Lower leg skin (tissue), 4 donors: ENCODE results near the gene SLC2A4. TPM values are rescaled to one million over a fixed set of nuclear protein-coding genes. Genes with fewer than 3 reads are reported as not detected.

Experiments
- DNase-seq, 2 donors: peaks; one replicate each; pipeline ENCODE4 v3.0.0-alpha.2; 2019; ENCODE audit warnings: low spot score in 2 of 2
- H3K4me3 ChIP-seq: fragments of 200-600 bp; sonication (generic); 2 replicates; pipeline ENCODE4 v1.5.1; 2017; ENCODE audit warnings: mild to moderate bottlenecking, low read depth; ENCODE audit not compliant: poor library complexity, severe bottlenecking
- POLR2A ChIP-seq, 2 donors: fragments of 450-650 bp; IDR thresholded peaks; one replicate each; pipeline ENCODE4 v1.6.1; 2016 to 2017; ENCODE audit warnings: antibody characterized with exemption in 2 of 2, mild to moderate bottlenecking in 1 of 2, moderate library complexity in 1 of 2
- WGBS, 2 donors: methylation state at CpG; one replicate each; pipeline ENCODE4 v1.1.5; 2018; 5-methylcytosine and 5-hydroxymethylcytosine counted together
- intact Hi-C: fragments of 100-400 bp; cut with DNase I; formaldehyde crosslinking; loops from one replicate; pipeline ENCODE4 v1.15.0; 2023; ENCODE audit warnings: low total_unique reads
- total RNA-seq, 4 donors: library from RNA; depleted of rRNA; stranded (reverse); fragments of >200 nt; gene quantifications; one replicate each; pipeline ENCODE4 v1.1.0, GENCODE V29; 2016
- TF ChIP-seq, protein P1 (sequence below), 3 donors: fragments of 450-650 bp; IDR thresholded peaks; one replicate each; pipeline ENCODE4 v1.5.1; 2016; ENCODE audit warnings: antibody characterized with exemption in 3 of 3, mild to moderate bottlenecking in 3 of 3, moderate library complexity in 2 of 3

SLC2A4 gene
- total RNA-seq, 4 donors from 2014 or later: 4.3 to 13.6 (median 8.4) TPM

DNA sequence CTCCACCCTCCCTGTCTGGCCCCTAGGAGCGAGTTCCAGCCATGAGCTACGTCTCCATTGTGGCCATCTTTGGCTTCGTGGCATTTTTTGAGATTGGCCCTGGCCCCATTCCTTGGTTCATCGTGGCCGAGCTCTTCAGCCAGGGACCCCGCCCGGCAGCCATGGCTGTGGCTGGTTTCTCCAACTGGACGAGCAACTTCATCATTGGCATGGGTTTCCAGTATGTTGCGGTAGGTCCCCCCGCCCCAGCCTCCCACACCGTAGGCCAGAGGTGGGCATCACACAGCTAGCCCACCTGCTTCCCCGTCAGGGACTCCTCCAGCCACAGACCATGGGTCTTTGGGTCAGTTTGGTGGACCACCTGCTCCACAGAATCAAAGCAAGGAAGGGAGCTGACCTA, 4.2 kb downstream of the SLC2A4 start:
- TF ChIP-seq, protein P1, sequence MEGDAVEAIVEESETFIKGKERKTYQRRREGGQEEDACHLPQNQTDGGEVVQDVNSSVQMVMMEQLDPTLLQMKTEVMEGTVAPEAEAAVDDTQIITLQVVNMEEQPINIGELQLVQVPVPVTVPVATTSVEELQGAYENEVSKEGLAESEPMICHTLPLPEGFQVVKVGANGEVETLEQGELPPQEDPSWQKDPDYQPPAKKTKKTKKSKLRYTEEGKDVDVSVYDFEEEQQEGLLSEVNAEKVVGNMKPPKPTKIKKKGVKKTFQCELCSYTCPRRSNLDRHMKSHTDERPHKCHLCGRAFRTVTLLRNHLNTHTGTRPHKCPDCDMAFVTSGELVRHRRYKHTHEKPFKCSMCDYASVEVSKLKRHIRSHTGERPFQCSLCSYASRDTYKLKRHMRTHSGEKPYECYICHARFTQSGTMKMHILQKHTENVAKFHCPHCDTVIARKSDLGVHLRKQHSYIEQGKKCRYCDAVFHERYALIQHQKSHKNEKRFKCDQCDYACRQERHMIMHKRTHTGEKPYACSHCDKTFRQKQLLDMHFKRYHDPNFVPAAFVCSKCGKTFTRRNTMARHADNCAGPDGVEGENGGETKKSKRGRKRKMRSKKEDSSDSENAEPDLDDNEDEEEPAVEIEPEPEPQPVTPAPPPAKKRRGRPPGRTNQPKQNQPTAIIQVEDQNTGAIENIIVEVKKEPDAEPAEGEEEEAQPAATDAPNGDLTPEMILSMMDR (IDR thresholded peaks at IDR 0.05): no peak
- no peak for TF ChIP-seq POLR2A (IDR thresholded peaks at IDR 0.05)
- no peak for DNase-seq
- 86 to 89% methylated on average over 12 of the region's 12 CpGs for WGBS, 2 donors
- no peak overlapping the region for H3K4me3 ChIP-seq
- intact Hi-C loops: no loop called here

DNA sequence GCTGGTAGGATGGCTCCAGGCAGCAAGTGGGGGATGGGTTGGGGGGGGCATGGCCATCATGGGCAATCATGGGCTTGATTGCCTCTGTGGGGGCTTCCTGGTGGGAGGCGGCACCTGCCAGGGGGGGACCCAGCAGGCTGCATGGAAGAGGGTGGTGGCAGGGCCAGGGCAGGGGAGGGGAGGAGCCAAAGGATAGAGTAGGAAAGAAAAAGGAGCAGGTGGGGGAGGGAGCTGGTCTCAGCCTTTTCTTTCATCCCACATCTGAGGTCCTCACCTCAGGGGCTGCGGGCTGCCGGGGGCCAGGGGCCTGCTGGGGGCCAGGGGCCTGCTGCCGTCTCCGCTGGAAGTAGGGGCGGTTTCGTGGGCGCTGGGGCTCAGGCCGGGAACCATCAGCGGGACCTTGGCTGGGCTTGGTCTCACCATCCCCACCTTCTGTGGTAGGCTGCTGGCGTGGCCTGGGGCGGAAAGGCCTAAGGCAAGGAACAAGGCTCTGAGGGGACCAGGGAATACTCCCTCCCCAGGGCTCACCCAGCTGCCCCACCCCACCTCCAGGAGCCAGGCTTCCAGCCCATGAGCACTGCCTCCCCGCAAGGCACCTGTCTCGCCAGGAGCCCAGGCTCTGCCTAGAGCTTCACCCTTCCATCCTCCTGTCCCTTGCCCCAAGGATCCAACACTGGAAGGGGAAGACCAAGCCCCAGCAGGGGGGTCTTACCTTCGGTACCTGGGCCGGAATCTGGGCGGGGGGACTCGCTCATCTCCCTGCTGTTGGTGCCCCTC, 7.9 kb downstream of the SLC2A4 start:
- 73 to 84% methylated on average over 14 to 16 of the region's 18 CpGs for WGBS, 2 donors
- DNase-seq: no peak

DNA sequence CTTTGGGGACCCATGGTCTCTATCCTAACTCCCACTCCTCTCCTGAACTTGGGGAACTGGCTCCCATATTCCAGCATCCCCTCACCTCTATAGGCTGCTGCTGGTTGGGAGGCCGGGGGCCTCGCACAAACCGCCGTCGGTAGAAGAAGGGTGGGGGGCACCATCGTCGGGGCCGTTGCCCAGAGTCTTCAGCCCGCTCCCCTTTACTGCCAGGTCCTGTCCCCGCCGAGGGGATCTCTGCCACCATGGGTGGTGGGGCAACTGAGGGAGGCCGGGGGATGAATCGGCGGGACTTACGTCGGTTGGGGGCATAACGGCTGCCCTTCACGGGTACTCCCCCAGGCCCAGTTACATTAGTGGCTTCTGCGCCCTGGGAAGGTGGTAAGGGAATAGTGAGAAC, 8.6 kb downstream of the SLC2A4 start:
- 93 to 94% methylated on average over 19 of the region's 19 CpGs for WGBS, 2 donors
- no peak for TF ChIP-seq POLR2A (IDR thresholded peaks at IDR 0.05)
- TF ChIP-seq, protein P1 (IDR thresholded peaks at IDR 0.05): no peak
- intact Hi-C loops: no loop called here
- DNase-seq: no peak
- H3K4me3 ChIP-seq: no peak overlapping the region

More for the DNA sequence above, 7.9 kb downstream of the SLC2A4 start:
- intact Hi-C loops: no loop called here
- no peak for TF ChIP-seq POLR2A (IDR thresholded peaks at IDR 0.05)
- TF ChIP-seq, protein P1 (IDR thresholded peaks at IDR 0.05): no peak
- no peak overlapping the region for H3K4me3 ChIP-seq

DNA sequence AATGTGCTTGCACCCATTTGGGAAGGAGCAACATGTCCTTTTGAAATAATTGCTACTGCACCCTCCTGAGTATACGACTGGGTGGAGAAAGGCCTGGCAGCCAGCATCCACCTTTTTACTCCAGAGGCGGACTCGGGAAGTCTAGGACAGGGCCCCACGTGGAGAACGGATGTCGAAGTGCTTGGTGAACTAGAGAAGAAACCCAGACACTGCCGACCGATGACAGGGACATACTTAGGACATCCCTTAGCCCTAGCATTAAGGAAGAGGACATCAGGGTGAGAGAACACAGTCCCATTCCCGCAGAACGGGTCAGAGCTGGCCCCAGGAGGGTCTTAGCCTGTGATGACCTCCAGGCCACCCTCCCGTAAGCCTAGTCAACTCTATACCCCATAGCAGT, 9.2 kb downstream of the SLC2A4 start:
- TF ChIP-seq, protein P1 (IDR thresholded peaks at IDR 0.05): no peak
- no peak for TF ChIP-seq POLR2A (IDR thresholded peaks at IDR 0.05)
- WGBS, 2 donors: 78 to 85% methylated on average over 11 of the region's 11 CpGs
- H3K4me3 ChIP-seq: no peak overlapping the region
- DNase-seq: no peak
- intact Hi-C loops: no loop called here

DNA sequence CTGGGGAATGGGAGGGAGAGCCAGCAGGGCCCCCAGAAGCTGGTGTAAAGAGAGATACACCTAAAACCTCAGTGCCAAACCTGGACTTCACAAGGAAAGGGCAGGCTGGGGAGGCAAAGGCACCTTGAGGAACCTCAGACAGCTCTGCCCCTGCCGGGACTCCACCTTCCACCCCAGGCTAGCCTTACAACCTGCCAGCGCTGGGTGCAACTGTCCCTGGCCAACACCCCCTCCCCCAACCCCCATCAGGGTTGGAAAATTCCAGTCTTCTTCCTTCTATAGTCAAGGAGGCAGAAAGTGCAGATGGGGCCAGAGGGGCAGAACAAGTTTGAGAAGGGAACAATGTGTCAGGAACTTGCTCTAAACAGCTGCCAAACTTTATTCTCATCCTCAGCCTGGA, 10.7 kb downstream of the SLC2A4 start:
- no peak for TF ChIP-seq POLR2A (IDR thresholded peaks at IDR 0.05)
- TF ChIP-seq, protein P1 (IDR thresholded peaks at IDR 0.05): no peak
- H3K4me3 ChIP-seq: no peak overlapping the region
- DNase-seq: no peak
- 38 to 76% methylated on average over 2 of the region's 2 CpGs for WGBS, 2 donors
- intact Hi-C loops: no loop called here

DNA sequence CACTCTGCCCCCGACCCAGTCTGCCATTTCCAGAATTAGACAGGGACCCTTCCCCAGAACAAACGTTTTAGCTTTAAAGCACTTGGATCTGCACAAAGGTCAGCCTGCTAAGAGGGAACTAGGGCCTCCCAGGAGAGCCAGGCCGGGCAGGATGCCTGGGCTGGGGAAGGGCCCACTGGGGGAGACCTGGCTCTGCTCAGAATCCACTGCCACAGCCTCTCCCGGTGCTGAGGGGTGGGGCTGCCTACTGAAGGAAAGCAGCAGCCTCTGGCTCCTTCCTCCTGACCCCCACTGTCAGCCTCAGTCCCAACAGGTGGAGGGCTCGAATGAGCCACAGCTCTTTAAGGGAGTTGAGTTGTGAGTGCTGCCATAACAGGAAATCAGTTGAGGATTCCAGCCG, 11.2 kb downstream of the SLC2A4 start:
- no peak for DNase-seq
- WGBS, 2 donors: 17 to 23% methylated on average over 6 of the region's 6 CpGs
- intact Hi-C loops: no loop called here
- no peak overlapping the region for H3K4me3 ChIP-seq
- TF ChIP-seq, protein P1 (IDR thresholded peaks at IDR 0.05): no peak
- no peak for TF ChIP-seq POLR2A (IDR thresholded peaks at IDR 0.05)
